Sciatic nerve (tissue), 2 donors: Measurements from ENCODE around the gene MRGPRF. TPM values are rescaled to one million over a fixed set of nuclear protein-coding genes. Genes with fewer than 3 reads are reported as not detected.

Experiments
- ATAC-seq: fragments of 200-7000 bp; cut with Tn5 transposase; one replicate; pipeline ENCODE4 v1.9.1; 2020; ENCODE audit warnings: mild to moderate bottlenecking, moderate library complexity
- DNase-seq: peaks from one replicate; pipeline ENCODE4 v3.0.0-alpha.2; 2020; ENCODE audit warnings: low spot score
- intact Hi-C: fragments of 100-400 bp; cut with DNase I; formaldehyde crosslinking; loops from one replicate; pipeline ENCODE4 v1.14.2; 2022
- total RNA-seq: library from RNA; stranded (reverse); fragmentation: NEBNext Ultra II Directional; extraction: Animal tissue kit (Norgen Biotek cat#: 25700); gene quantifications from one replicate; pipeline ENCODE4 v1.2.1, GENCODE V29; 2021
- donor health status: DM: no; HTN: no; CAD: no.
- donor health status: DM: no; HTN: no; CAD: no.

MRGPRF gene
- total RNA-seq, 1 donor from 2014 or later, result 39.5 TPM

- intact Hi-C loops, result loop anchor here (10.0 kb wide), 1 partner anchor 148 kb away; the partner anchor contains the start of genes IGHMBP2 and MRPL21
- DNase-seq (no peak), ATAC-seq (no peak)
Measured at GRCh38 chr11:69052343-69053168, 39.5 kb upstream of the MRGPRF start.

- no peak for ATAC-seq
- intact Hi-C loops, result loop anchor here (10.0 kb wide), 1 partner anchor 147 kb away; the partner anchor contains the start of genes IGHMBP2 and MRPL21
- no peak for DNase-seq
Measured at GRCh38 chr11:69051381-69052342, 38.6 kb upstream of the MRGPRF start.

- DNase-seq (no peak), ATAC-seq (no peak)
- intact Hi-C loops, result loop anchor here (10.0 kb wide), 1 partner anchor 146 kb away; the partner anchor contains the start of genes IGHMBP2 and MRPL21
Measured at GRCh38 chr11:69050592-69051380, 37.7 kb upstream of the MRGPRF start.

DNA sequence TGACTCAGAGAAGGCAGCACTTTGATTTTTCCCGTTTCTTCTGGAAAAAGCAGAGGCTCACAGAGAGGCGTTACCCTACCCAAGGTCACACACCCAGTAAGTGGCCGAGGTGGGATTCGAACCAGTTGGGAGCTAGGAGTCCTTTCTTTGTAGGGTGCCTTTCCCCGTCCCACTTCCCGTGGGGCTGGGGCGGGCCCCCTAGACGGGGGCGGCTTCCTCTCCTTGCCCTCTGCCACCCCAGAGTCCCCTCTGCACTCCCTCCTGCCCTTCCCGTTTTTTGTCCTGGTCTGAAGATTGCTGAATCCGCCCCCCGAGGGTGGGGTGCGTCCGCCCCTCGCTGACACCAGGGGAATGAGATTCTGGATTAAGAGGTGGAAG is 36.4 kb upstream of the MRGPRF start:
- intact Hi-C loops, result no loop called here
- DNase-seq, result no peak

DNA sequence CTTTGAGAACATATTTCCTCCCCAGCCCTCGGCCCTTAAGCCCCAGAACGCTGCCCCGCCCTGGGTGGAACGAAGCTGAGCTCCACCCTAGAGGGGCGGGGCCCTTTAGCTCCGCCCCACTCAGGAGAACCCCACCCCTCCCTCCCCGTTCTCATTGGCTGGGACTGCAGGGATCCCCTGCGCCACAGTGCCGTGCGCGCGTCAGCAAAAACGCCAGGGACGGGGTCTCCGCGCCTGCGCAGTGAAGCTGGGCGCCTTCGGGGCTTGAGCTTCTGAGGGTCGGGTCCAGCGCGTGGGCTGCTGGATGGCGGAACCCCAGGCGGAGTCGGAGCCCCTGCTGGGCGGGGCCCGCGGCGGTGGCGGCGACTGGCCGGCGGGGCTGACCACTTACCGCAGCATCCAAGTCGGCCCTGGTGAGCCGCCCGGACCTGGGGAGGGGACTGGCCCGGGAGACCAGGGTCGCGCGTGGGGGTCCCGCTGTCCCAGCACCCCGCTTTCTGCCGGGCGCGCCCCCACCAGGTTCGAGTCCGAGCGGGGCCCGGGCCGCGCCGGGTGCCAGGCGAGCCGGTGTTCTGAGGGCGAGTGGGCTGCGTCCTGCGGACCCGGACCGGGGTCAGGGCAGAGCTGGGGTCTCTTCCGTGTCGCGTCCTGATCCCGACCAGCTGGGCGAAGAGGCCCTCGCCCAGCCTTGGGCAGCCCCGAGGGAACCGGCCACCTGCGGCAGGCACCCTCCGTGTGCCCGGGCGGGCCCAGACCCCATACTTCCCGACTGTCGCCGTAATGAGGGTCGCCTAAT is 35.8 kb upstream of the MRGPRF start, which contains the start of gene TPCN2:
TPCN2 (plus strand) TSS at position 239 of the 796 bp plus-strand sequence; CDS start at position 305, 66 bp downstream.
- DNase-seq (peak; percentile 95), ATAC-seq (peak; percentile 96)
- intact Hi-C loops, result no loop called here

More for the DNA sequence above, 36.4 kb upstream of the MRGPRF start:
- ATAC-seq, result peak; percentile 8

DNA sequence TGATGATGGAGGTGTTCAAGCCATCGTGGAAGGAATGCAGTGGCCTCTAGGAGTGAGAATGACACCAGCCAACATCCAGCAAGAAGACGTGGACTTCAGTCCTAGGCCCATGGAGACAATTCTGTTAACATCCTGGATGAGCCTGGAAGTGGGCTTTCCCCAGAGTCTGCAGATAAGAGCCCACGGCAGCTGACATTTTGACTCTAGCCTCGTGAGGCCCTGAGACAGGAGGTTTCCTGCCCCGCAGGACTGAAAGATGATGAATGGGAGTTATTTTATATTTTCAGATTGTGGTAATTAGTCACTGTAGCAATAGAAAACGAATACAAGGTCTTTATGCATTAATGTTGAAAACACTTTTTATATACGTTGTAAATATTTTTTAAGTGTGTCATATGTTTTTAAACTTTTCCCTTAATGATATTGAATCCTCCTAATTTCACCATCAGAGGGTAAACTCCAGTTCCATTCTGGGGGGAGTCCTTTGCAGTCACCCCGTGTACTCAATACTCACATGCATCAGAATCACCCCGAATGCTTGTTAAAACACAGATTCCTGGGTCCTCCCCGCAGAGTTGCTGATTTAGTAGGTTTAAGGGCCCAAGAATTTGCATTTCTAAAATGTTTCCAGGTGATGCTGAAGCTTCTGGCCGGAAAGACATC is 35.1 kb upstream of the MRGPRF start:
- DNase-seq, result no peak
- no peak for ATAC-seq
- intact Hi-C loops, result no loop called here

GRCh38 chr11:69044111-69045013 is 31.3 kb upstream of the MRGPRF start:
- DNase-seq (peak; percentile 84), ATAC-seq (peak; percentile 53)
- intact Hi-C loops, result no loop called here

GRCh38 chr11:69041516-69041915 is 28.5 kb upstream of the MRGPRF start:
- ATAC-seq (no peak), DNase-seq (no peak)
- intact Hi-C loops, result no loop called here

- intact Hi-C loops, result no loop called here
- no peak for DNase-seq
Measured at GRCh38 chr11:69040581-69041260, 27.7 kb upstream of the MRGPRF start.

DNA sequence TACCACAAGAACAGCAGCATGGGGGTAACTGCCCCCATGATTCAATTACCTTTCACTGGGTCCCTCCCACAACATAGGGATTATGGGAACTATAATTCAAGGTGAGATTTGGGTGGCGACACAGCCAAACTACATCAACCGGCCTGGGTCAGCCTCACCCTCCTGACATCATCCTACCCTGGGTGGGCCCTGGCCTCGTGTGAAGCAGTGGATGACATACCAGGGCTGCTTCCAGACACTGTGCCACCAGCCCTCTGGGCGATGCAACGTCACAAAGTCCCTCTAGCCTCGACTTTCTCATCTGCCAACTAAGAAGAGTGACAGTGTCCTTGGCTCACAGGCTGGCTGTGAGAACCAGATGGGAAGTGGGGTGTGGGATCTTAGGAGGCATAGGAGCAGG is 27.0 kb upstream of the MRGPRF start:
- intact Hi-C loops, result no loop called here

More at GRCh38 chr11:69040581-69041260, 27.7 kb upstream of the MRGPRF start:
- peak; percentile 60 for ATAC-seq

DNA sequence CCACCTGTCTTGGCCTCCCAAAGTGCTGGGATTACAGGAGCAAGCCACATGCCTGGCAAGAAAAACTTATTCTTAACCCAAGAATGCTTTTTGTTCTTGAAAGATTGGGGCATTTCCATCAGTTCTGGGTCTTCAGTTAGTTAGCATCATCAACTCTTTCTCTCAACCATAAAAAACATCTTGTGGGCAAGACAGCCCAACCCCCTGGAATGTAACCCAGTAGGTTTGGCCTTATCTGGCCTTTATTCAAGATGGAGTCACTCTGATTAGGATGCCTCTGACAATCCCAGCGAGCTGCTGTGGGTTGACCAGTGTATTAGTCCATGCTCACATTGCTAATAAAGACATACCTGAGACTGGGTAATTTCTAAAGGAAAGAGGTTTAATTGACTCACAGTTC is 26.5 kb upstream of the MRGPRF start:
- ATAC-seq, result no peak
- intact Hi-C loops, result no loop called here
- no peak for DNase-seq

More for the DNA sequence above, 27.0 kb upstream of the MRGPRF start:
- no peak for DNase-seq
- ATAC-seq, result no peak

- intact Hi-C loops, result no loop called here
Measured at GRCh38 chr11:69037544-69037943, 24.5 kb upstream of the MRGPRF start.

DNA sequence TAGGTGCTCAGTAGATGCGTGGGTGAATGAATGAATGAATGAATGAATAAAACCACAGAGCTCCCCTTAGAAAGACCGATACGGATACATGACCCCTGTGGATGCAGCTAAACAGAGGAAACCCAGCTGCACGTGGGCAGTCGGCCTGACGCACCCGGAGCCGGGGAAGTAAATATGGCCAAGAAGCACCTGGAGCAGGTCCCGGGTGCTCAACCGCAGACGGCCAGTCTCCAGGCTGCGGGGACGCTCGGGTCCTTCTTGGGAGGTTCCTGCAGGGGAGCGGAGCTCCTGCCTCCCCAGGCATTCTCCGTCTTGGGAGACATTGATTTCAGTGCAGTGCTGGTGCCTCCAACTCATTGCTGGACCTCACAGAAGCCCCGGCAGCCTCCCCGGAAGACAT is 24.0 kb upstream of the MRGPRF start:
- intact Hi-C loops, result no loop called here
- DNase-seq (no peak), ATAC-seq (no peak)

More at GRCh38 chr11:69037544-69037943, 24.5 kb upstream of the MRGPRF start:
- DNase-seq, result no peak
- ATAC-seq, result no peak

DNA sequence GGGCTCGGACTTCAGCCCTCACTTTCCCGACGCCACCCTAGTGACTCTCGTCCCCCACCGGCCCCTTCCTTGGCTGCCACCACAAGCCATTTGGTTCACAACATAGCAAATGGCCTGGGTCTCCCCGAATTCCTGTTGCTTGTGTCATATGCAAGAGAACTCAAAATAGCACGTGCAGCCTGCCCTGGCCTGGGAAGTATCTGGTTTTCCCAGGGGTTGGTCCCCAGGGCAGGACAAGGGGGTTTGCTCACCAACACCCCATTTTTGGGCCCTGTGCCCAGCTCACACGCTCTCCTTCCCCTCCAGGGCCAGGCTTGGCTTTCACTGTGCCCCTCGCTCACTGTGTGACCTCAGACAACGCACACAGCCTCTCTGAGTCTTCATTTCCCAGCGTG is 22.9 kb upstream of the MRGPRF start:
- intact Hi-C loops, result no loop called here
- ATAC-seq, result peak; percentile 74
- DNase-seq, result no peak

GRCh38 chr11:69035150-69035945 is 22.3 kb upstream of the MRGPRF start:
- DNase-seq (peak; percentile 78), ATAC-seq (peak; percentile 84)
- intact Hi-C loops, result no loop called here
